WTC11 (cell line): ENCODE measurements around the gene NUB1. TPM values are rescaled to one million over a fixed set of nuclear protein-coding genes. Genes with fewer than 3 reads are reported as not detected.

ENCODE experiments used
- ATAC-seq: fragments of 200-7000 bp; cut with Tn5 transposase; 2 replicates; pipeline ENCODE4 v1.10.0; 2021; ENCODE audit warnings: mild to moderate bottlenecking, moderate library complexity
- CTCF ChIA-PET: fragments of 300-600 bp; sonication (Branson Sonifier 250); formaldehyde crosslinking; loops from one replicate; lab custom pipeline; 2021; ENCODE audit warnings: antibody characterized with exemption; lab: Charles Lee
- POLR2A ChIA-PET: fragments of 350-600 bp; sonication (Branson Sonifier 250); formaldehyde crosslinking; loops from one replicate; lab custom pipeline; 2021; ENCODE audit warnings: antibody characterized with exemption; lab: Charles Lee
- DNase-seq: peaks from one replicate; pipeline ENCODE4 v3.0.0; 2021; ENCODE audit warnings: low spot score
- H3K27ac Mint-ChIP-seq: 2 replicates; pipeline ENCODE4 v1.8.0; 2021; ENCODE audit warnings: mixed read lengths
- H3K27me3 Mint-ChIP-seq: 2 replicates; pipeline ENCODE4 v1.8.0; 2021; ENCODE audit warnings: low read depth, mild to moderate bottlenecking, moderate library complexity, mixed read lengths
- H3K36me3 Mint-ChIP-seq: 2 replicates; pipeline ENCODE4 v1.8.0; 2021; ENCODE audit warnings: mixed read lengths
- H3K4me1 Mint-ChIP-seq: 2 replicates; pipeline ENCODE4 v1.8.0; 2022; ENCODE audit warnings: mixed read lengths
- H3K4me3 Mint-ChIP-seq: 2 replicates; pipeline ENCODE4 v1.8.0; 2021; ENCODE audit warnings: mild to moderate bottlenecking, moderate library complexity, mixed read lengths
- H3K9me3 Mint-ChIP-seq: 2 replicates; pipeline ENCODE4 v1.8.0; 2021; ENCODE audit warnings: mixed read lengths
- ATF2 ChIP-seq: sonication (generic); formaldehyde crosslinking; IDR thresholded peaks from 2 replicates; pipeline ENCODE4 v1.8.1; 2022; ENCODE audit warnings: low read depth, missing genetic modification reagents, borderline replicate concordance
- ATF6 ChIP-seq: sonication (generic); formaldehyde crosslinking; IDR thresholded peaks from 2 replicates; pipeline ENCODE4 v1.8.1; 2023; ENCODE audit warnings: mild to moderate bottlenecking, missing genetic modification reagents
- CREB1 ChIP-seq: sonication (generic); formaldehyde crosslinking; IDR thresholded peaks from 2 replicates; pipeline ENCODE4 v1.8.0; 2023; ENCODE audit warnings: mild to moderate bottlenecking, missing genetic modification reagents
- ERG ChIP-seq: fragments of 250-450 bp; sonication (Bioruptor Pico); IDR thresholded peaks from 2 replicates; pipeline ENCODE4 v1.8.0; 2021; ENCODE audit warnings: mild to moderate bottlenecking
- ETV6 ChIP-seq: sonication (generic); formaldehyde crosslinking; IDR thresholded peaks from 2 replicates; pipeline ENCODE4 v1.8.1; 2022; ENCODE audit warnings: mild to moderate bottlenecking, missing genetic modification reagents
- FOXJ3 ChIP-seq: sonication (generic); formaldehyde crosslinking; IDR thresholded peaks from 2 replicates; pipeline ENCODE4 v1.9.0; 2021; ENCODE audit warnings: missing genetic modification reagents, mild to moderate bottlenecking, borderline replicate concordance
- FOXK1 ChIP-seq: sonication (generic); formaldehyde crosslinking; IDR thresholded peaks from 2 replicates; pipeline ENCODE4 v1.8.0; 2022; ENCODE audit warnings: mild to moderate bottlenecking, moderate library complexity, missing genetic modification reagents
- JAZF1 ChIP-seq: fragments of 250-450 bp; sonication (Bioruptor Pico); IDR thresholded peaks from 2 replicates; pipeline ENCODE4 v1.9.0; 2021; ENCODE audit warnings: moderate library complexity, mild to moderate bottlenecking, inconsistent platforms
- MXD4 ChIP-seq: fragments of 250-450 bp; sonication (Bioruptor Pico); IDR thresholded peaks from 2 replicates; pipeline ENCODE4 v1.8.0; 2021; ENCODE audit warnings: mild to moderate bottlenecking, moderate library complexity, borderline replicate concordance
- OVOL2 ChIP-seq: fragments of 250-450 bp; sonication (Bioruptor Pico); IDR thresholded peaks from 2 replicates; pipeline ENCODE4 v1.9.0; 2021; ENCODE audit warnings: mild to moderate bottlenecking, borderline replicate concordance
- RELA ChIP-seq: sonication (generic); formaldehyde crosslinking; IDR thresholded peaks from 2 replicates; pipeline ENCODE4 v1.8.1; 2022; ENCODE audit warnings: missing genetic modification reagents, mild to moderate bottlenecking, borderline replicate concordance
- SMAD4 ChIP-seq: sonication (generic); formaldehyde crosslinking; IDR thresholded peaks from 2 replicates; pipeline ENCODE4 v1.8.0; 2022; ENCODE audit warnings: mild to moderate bottlenecking, missing genetic modification reagents
- SOX15 ChIP-seq: fragments of 250-450 bp; sonication (Bioruptor Pico); IDR thresholded peaks from 2 replicates; pipeline ENCODE4 v1.9.0; 2021; ENCODE audit warnings: mild to moderate bottlenecking
- SP1 ChIP-seq: sonication (generic); formaldehyde crosslinking; conservative IDR thresholded peaks from 2 replicates; pipeline ENCODE4 v1.8.1; 2022; ENCODE audit warnings: missing genetic modification reagents
- TP53 ChIP-seq: sonication (generic); formaldehyde crosslinking; IDR thresholded peaks from 2 replicates; pipeline ENCODE4 v1.8.1; 2023; ENCODE audit warnings: mild to moderate bottlenecking, missing genetic modification reagents
- USF1 ChIP-seq: sonication (generic); formaldehyde crosslinking; IDR thresholded peaks from 2 replicates; pipeline ENCODE4 v1.8.0; 2022; ENCODE audit warnings: mild to moderate bottlenecking, missing genetic modification reagents
- ZBTB21 ChIP-seq: sonication (generic); formaldehyde crosslinking; IDR thresholded peaks from 2 replicates; pipeline ENCODE4 v1.8.1; 2023; ENCODE audit warnings: mild to moderate bottlenecking, missing genetic modification reagents, borderline replicate concordance
- ZNF138 ChIP-seq: sonication (generic); formaldehyde crosslinking; conservative IDR thresholded peaks from 2 replicates; pipeline ENCODE4 v1.8.1; 2022; ENCODE audit warnings: mild to moderate bottlenecking, moderate library complexity, missing genetic modification reagents
- ZNF423 ChIP-seq: fragments of 250-450 bp; sonication (Bioruptor Pico); IDR thresholded peaks from 2 replicates; pipeline ENCODE4 v2.1.2; 2022; ENCODE audit warnings: mild to moderate bottlenecking, moderate library complexity
- total RNA-seq: library from RNA; stranded (reverse); gene quantifications from 3 replicates; pipeline ENCODE4 v1.2.3, GENCODE V29; 2021
- TF ChIP-seq, protein P1 (sequence below): sonication (generic); formaldehyde crosslinking; IDR thresholded peaks from 2 replicates; pipeline ENCODE4 v1.8.0; 2023; ENCODE audit warnings: mild to moderate bottlenecking, missing genetic modification reagents
- TF ChIP-seq, protein P2 (sequence below): sonication (generic); formaldehyde crosslinking; conservative IDR thresholded peaks from 2 replicates; pipeline ENCODE4 v1.8.1; 2022; ENCODE audit warnings: mild to moderate bottlenecking, missing genetic modification reagents

The NUB1 gene
- total RNA-seq, 1 experiment from 2014 or later, result 38.3 TPM

DNA sequence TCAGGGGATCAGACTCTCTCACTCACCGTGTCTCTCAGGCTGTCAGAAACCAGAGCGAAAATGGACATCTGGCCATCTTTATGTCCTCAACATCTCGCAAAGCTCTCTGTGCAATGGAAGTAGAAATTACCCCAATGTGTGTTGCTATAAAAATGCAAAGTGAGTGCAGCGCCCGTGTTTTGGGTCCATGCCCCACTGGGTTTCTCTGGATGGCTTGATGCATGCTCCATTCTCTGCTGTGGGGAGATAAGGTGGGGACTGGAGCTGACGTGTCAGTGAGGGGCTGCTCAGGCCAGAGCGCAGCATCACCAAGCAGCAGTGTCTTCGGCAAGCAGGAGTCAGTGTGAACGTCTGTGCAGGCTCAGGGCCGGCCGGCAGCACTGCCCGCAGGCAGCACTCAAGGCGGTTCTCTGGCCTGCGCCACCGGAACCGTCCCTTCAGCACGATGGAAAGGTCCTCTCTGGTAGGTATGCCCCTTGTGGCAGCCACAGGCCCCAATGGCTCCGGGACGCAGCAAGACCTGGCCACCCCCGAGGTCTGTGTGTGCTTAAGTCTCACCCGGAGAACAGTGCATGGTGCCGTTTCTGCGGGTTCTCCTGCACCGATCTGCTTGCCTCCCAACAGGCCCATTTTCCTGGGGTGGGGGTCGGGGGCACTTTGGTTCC lies 38.1 kb downstream of the NUB1 start:
- H3K4me3 Mint-ChIP-seq, result no peak overlapping the region
- CTCF ChIA-PET, result interaction anchor here (1.3 kb wide), 1 partner anchor 11 kb away, joined by 6 read pairs; no protein-coding TSS in a partner anchor
- no peak for TF ChIP-seq ATF6
- no peak for TF ChIP-seq JAZF1
- TF ChIP-seq ZNF138 (CRISPR knock-in tag), result no peak
- no peak for TF ChIP-seq SP1 (CRISPR knock-in tag)
- TF ChIP-seq SMAD4 (CRISPR knock-in tag), result no peak
- TF ChIP-seq OVOL2 (CRISPR knock-in tag), result no peak
- no peak for TF ChIP-seq TP53 (CRISPR knock-in tag)
- TF ChIP-seq, all 79 proteins: peak for 0
- no peaks in the 10 kb centered on the region for H3K9me3 Mint-ChIP-seq
- no peak overlapping the region; the same call in 1 of the 2 replicates for H3K27ac Mint-ChIP-seq
- H3K27me3 Mint-ChIP-seq, result peaks cover 25% of the 10 kb centered on the region
- peak; percentile 56 for ATAC-seq
- POLR2A ChIA-PET, result no interaction called here
- H3K4me1 Mint-ChIP-seq, result peaks cover 12% of the 10 kb centered on the region
- peak; percentile 54 for DNase-seq
- H3K36me3 Mint-ChIP-seq, result peaks cover 21% of the 10 kb centered on the region

GRCh38 chr7:151380199-151381097 lies 38.8 kb downstream of the NUB1 start:
- Mint-ChIP-seq H3K9me3 (no peaks in the 10 kb centered on the region), H3K27me3 (peaks cover 25% of the 10 kb centered on the region), H3K36me3 (peaks cover 22% of the 10 kb centered on the region), H3K4me1 (peaks cover 12% of the 10 kb centered on the region), H3K27ac (no peak overlapping the region), H3K4me3 (peak overlapping the region; percentile 47)
- DNase-seq (no peak), ATAC-seq (no peak)
- TF ChIP-seq USF1 (CRISPR knock-in tag) (no peak), RELA (CRISPR knock-in tag) (no peak), FOXK1 (no peak), SOX15 (CRISPR knock-in tag) (no peak), SMAD4 (CRISPR knock-in tag) (no peak), ATF2 (CRISPR knock-in tag) (no peak), TP53 (CRISPR knock-in tag) (no peak), ERG (CRISPR knock-in tag) (no peak), ZNF423 (CRISPR knock-in tag) (no peak), FOXJ3 (CRISPR knock-in tag) (no peak), ZBTB21 (CRISPR knock-in tag) (no peak), CREB1 (CRISPR knock-in tag) (no peak), MXD4 (CRISPR knock-in tag) (no peak), ETV6 (no peak)
- TF ChIP-seq, protein P1, sequence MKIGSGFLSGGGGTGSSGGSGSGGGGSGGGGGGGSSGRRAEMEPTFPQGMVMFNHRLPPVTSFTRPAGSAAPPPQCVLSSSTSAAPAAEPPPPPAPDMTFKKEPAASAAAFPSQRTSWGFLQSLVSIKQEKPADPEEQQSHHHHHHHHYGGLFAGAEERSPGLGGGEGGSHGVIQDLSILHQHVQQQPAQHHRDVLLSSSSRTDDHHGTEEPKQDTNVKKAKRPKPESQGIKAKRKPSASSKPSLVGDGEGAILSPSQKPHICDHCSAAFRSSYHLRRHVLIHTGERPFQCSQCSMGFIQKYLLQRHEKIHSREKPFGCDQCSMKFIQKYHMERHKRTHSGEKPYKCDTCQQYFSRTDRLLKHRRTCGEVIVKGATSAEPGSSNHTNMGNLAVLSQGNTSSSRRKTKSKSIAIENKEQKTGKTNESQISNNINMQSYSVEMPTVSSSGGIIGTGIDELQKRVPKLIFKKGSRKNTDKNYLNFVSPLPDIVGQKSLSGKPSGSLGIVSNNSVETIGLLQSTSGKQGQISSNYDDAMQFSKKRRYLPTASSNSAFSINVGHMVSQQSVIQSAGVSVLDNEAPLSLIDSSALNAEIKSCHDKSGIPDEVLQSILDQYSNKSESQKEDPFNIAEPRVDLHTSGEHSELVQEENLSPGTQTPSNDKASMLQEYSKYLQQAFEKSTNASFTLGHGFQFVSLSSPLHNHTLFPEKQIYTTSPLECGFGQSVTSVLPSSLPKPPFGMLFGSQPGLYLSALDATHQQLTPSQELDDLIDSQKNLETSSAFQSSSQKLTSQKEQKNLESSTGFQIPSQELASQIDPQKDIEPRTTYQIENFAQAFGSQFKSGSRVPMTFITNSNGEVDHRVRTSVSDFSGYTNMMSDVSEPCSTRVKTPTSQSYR (CRISPR knock-in tag), result no peak
- TF ChIP-seq, protein P2, sequence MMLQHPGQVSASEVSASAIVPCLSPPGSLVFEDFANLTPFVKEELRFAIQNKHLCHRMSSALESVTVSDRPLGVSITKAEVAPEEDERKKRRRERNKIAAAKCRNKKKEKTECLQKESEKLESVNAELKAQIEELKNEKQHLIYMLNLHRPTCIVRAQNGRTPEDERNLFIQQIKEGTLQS (CRISPR knock-in tag), result no peak
- ChIA-PET CTCF (interaction anchor here (0.9 to 3.0 kb wide), 4 partner anchors 9 to 68 kb away, joined by 3 to 12 read pairs (median 4); no protein-coding TSS in a partner anchor), POLR2A (interaction anchor here (0.6 to 1.0 kb wide), 2 partner anchors 26 to 39 kb away, joined by 3 read pairs; partner anchors contain the start of gene NUB1)
